GM18502 (cell line): ENCODE data around the gene ASXL3.

Experiments used
- ATAC-seq: cut with Tn5 transposase; IDR thresholded peaks from one replicate; pipeline ENCODE4 v1.9.1; 2021; ENCODE audit warnings: mild to moderate bottlenecking; ENCODE audit not compliant: unreplicated experiment, poor library complexity

ASXL3 gene

GRCh38 chr18:33781429-33781828, 203.4 kb downstream of the ASXL3 start:
- no peak for ATAC-seq
